ENCODE data around the gene HSPB8.

The HSPB8 gene

DNA sequence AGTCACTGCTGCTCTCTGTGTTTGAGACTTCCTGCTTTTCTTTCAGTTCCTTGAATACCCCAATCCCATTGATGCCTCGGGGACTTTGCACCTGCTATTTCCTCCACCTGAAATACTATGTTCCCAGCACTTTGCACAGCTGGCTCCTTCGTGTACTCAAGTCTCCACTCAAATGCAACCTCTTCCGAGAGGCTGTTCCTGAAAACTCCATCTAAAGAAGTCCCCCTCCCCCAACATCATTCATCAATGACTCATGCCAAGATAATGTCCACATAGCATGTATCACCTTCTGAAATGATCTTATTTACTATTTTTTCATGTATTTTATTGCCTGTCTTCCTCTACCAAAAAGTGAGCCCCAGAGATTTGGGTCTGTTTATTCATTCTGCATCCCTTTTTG, 48.6 kb downstream of the HSPB8 start:
- Histone ChIP-seq H2BK120ac (ENCODE audit: low read depth, low read length) (no peak overlapping the region), H3K18ac (ENCODE audit: low read depth in 1 of 2, low read length in 2 of 2) (no peak overlapping the region), H3K9ac (ENCODE audit: low read length) (no peak overlapping the region), H3K79me1 (replicated peaks; ENCODE audit: low read length, poor library complexity, severe bottlenecking) (no peaks in the 10 kb centered on the region), H2BK5ac (ENCODE audit: low read depth, low read length, poor library complexity, severe bottlenecking) (no peak overlapping the region), H2AK5ac (ENCODE audit: low read length, severe bottlenecking) (no peak overlapping the region), H4K91ac (ENCODE audit: low read length) (no peak overlapping the region), H3K36me3 (ENCODE audit: control insufficient read depth in 1 of 2, insufficient read depth in 2 of 2, low read depth in 1 of 2, low read length in 2 of 2) (no peaks in the 10 kb centered on the region), H3K4ac (ENCODE audit: low read depth in 1 of 2, low read length in 2 of 2) (no peak overlapping the region), H3K27ac (ENCODE audit: low read length, poor library complexity, severe bottlenecking) (no peak overlapping the region), H3K27me3 (ENCODE audit: control insufficient read depth in 1 of 2, insufficient read depth in 1 of 2, low read length in 2 of 2) (peaks cover 0 to 6% of the 10 kb centered on the region in 2 experiments), H3K4me1 (ENCODE audit: control insufficient read depth, insufficient read depth, low read depth, low read length) (no peaks in the 10 kb centered on the region), H3K4me3 (ENCODE audit: insufficient read depth in 1 of 2, low read depth in 1 of 2, low read length in 2 of 2) (no peak overlapping the region), H2AFZ (ENCODE audit: low read depth, low read length) (no peak overlapping the region), H3K4me2 (ENCODE audit: low read length, poor library complexity, severe bottlenecking) (no peak overlapping the region), H3K14ac (ENCODE audit: low read length in 2 of 2) (no peak overlapping the region), H2BK12ac (ENCODE audit: low read length in 2 of 2) (no peak overlapping the region), H4K8ac (ENCODE audit: low read length) (no peak overlapping the region), H2BK15ac (ENCODE audit: low read depth, poor library complexity, severe bottlenecking) (no peak overlapping the region), H3K9me3 (ENCODE audit: control insufficient read depth, low read length) (no peaks in the 10 kb centered on the region), H3K23ac (ENCODE audit: low read length in 2 of 2) (no peak overlapping the region)
- WGBS = 70% methylated on average over 3 of the region's 3 CpGs
- no peak for DNase-seq

DNA sequence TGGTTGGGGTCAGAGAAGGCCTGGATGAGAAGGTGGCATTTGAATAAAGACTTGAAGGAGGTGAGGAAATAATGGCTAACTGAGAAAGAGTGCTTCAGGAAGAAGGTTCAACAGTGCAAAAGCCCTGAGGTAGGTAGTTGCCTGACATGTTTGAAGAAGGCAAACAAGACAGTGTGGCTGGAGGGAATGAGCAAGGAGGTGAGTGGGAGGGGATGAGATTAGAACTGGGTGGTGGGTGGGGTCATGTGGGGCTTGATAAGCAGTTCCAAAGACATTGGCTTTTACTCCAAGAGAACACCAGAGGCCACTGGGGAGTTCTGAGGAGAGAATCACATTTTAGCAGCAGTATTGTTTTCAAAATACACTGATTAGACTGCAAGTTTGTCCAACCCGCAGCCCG, 50.5 kb downstream of the HSPB8 start:
- Histone ChIP-seq H2BK12ac (ENCODE audit: low read length in 2 of 2) (no peak overlapping the region), H4K91ac (ENCODE audit: low read length) (no peak overlapping the region), H3K9me3 (ENCODE audit: control insufficient read depth, low read length) (no peaks in the 10 kb centered on the region), H2BK15ac (ENCODE audit: low read depth, poor library complexity, severe bottlenecking) (no peak overlapping the region), H3K4me1 (ENCODE audit: control insufficient read depth, insufficient read depth, low read depth, low read length) (no peaks in the 10 kb centered on the region), H3K14ac (ENCODE audit: low read length in 2 of 2) (no peak overlapping the region), H3K18ac (ENCODE audit: low read depth in 1 of 2, low read length in 2 of 2) (no peak overlapping the region), H2BK120ac (ENCODE audit: low read depth, low read length) (no peak overlapping the region), H2AFZ (ENCODE audit: low read depth, low read length) (no peak overlapping the region), H3K4me2 (ENCODE audit: low read length, poor library complexity, severe bottlenecking) (no peak overlapping the region), H3K36me3 (ENCODE audit: control insufficient read depth in 1 of 2, insufficient read depth in 2 of 2, low read depth in 1 of 2, low read length in 2 of 2) (no peaks in the 10 kb centered on the region), H2AK5ac (ENCODE audit: low read length, severe bottlenecking) (no peak overlapping the region), H3K23ac (ENCODE audit: low read length in 2 of 2) (no peak overlapping the region), H3K4ac (ENCODE audit: low read depth in 1 of 2, low read length in 2 of 2) (no peak overlapping the region), H3K27ac (ENCODE audit: low read length, poor library complexity, severe bottlenecking) (no peak overlapping the region), H4K8ac (ENCODE audit: low read length) (no peak overlapping the region), H3K27me3 (ENCODE audit: control insufficient read depth in 1 of 2, insufficient read depth in 1 of 2, low read length in 2 of 2) (peaks cover 0 to 12% of the 10 kb centered on the region in 2 experiments), H3K9ac (ENCODE audit: low read length) (no peak overlapping the region), H3K4me3 (ENCODE audit: insufficient read depth in 1 of 2, low read depth in 1 of 2, low read length in 2 of 2) (no peak overlapping the region), H3K79me1 (replicated peaks; ENCODE audit: low read length, poor library complexity, severe bottlenecking) (no peaks in the 10 kb centered on the region), H2BK5ac (ENCODE audit: low read depth, low read length, poor library complexity, severe bottlenecking) (no peak overlapping the region)
- DNase-seq = no peak
- WGBS = 95% methylated on average over 2 of the region's 2 CpGs

DNA sequence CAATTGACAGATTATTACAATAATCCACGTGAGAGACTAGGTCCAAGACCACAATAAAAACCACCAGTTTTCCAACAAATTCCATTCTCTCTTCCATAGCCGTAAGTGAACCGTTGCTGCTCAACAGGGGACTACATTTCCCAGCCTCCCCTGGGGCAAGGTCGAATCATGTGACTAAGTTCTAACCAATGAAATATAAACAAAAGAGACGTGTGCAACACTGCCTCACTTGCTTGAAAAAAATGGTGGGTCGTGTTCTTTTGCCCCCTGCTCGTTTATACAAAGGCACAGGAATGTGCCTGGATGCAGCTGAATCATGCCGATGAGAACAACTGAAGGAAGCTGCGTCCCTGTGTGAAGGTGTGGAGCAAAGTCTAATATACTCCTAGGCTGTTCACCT, 51.1 kb downstream of the HSPB8 start:
- Histone ChIP-seq H3K4me1 (ENCODE audit: control insufficient read depth, insufficient read depth, low read depth, low read length) (no peaks in the 10 kb centered on the region), H3K79me1 (replicated peaks; ENCODE audit: low read length, poor library complexity, severe bottlenecking) (no peaks in the 10 kb centered on the region), H3K14ac (ENCODE audit: low read length in 2 of 2) (no peak overlapping the region), H3K4me2 (ENCODE audit: low read length, poor library complexity, severe bottlenecking) (no peak overlapping the region), H2AFZ (ENCODE audit: low read depth, low read length) (no peak overlapping the region), H2AK5ac (ENCODE audit: low read length, severe bottlenecking) (no peak overlapping the region), H3K36me3 (ENCODE audit: control insufficient read depth in 1 of 2, insufficient read depth in 2 of 2, low read depth in 1 of 2, low read length in 2 of 2) (no peaks in the 10 kb centered on the region), H3K27ac (ENCODE audit: low read length, poor library complexity, severe bottlenecking) (no peak overlapping the region), H2BK120ac (ENCODE audit: low read depth, low read length) (no peak overlapping the region), H3K23ac (ENCODE audit: low read length in 2 of 2) (no peak overlapping the region), H2BK5ac (ENCODE audit: low read depth, low read length, poor library complexity, severe bottlenecking) (no peak overlapping the region), H3K27me3 (ENCODE audit: control insufficient read depth in 1 of 2, insufficient read depth in 1 of 2, low read length in 2 of 2) (peaks cover 0 to 12% of the 10 kb centered on the region in 2 experiments), H4K8ac (ENCODE audit: low read length) (no peak overlapping the region), H3K9ac (ENCODE audit: low read length) (no peak overlapping the region), H3K9me3 (ENCODE audit: control insufficient read depth, low read length) (no peaks in the 10 kb centered on the region), H3K4me3 (ENCODE audit: insufficient read depth in 1 of 2, low read depth in 1 of 2, low read length in 2 of 2) (no peak overlapping the region), H3K18ac (ENCODE audit: low read depth in 1 of 2, low read length in 2 of 2) (no peak overlapping the region), H2BK12ac (ENCODE audit: low read length in 2 of 2) (no peak overlapping the region), H2BK15ac (ENCODE audit: low read depth, poor library complexity, severe bottlenecking) (no peak overlapping the region), H4K91ac (ENCODE audit: low read length) (no peak overlapping the region), H3K4ac (ENCODE audit: low read depth in 1 of 2, low read length in 2 of 2) (no peak overlapping the region)
- WGBS = 22% methylated on average over 7 of the region's 9 CpGs
- DNase-seq = peak; percentile 47

DNA sequence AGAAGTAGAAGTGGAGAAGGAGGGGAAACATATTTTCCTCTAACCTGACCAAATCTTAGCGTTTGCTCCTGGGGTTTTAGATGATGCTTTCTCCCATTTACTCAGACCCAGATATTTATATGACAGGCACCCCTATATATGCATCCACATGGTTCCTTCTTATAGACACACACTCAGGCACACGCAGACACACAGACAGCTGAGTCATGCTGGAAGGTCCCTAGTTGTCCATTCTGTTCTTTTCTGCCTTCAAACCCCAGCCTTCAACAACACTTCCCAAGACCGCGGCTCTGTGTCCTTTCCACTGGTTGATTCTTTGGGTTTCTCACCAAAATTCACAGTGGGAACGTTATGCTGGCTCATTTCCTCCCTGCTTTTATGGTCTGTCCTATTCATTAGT, 52.1 kb downstream of the HSPB8 start:
- Histone ChIP-seq H4K8ac (ENCODE audit: low read length) (no peak overlapping the region), H3K4me1 (ENCODE audit: control insufficient read depth, insufficient read depth, low read depth, low read length) (no peaks in the 10 kb centered on the region), H3K9ac (ENCODE audit: low read length) (no peak overlapping the region), H3K27ac (ENCODE audit: low read length, poor library complexity, severe bottlenecking) (no peak overlapping the region), H3K18ac (ENCODE audit: low read depth in 1 of 2, low read length in 2 of 2) (no peak overlapping the region), H3K9me3 (ENCODE audit: control insufficient read depth, low read length) (no peaks in the 10 kb centered on the region), H2BK12ac (ENCODE audit: low read length in 2 of 2) (no peak overlapping the region), H2BK5ac (ENCODE audit: low read depth, low read length, poor library complexity, severe bottlenecking) (no peak overlapping the region), H4K91ac (ENCODE audit: low read length) (no peak overlapping the region), H3K79me1 (replicated peaks; ENCODE audit: low read length, poor library complexity, severe bottlenecking) (no peaks in the 10 kb centered on the region), H3K14ac (ENCODE audit: low read length in 2 of 2) (no peak overlapping the region), H2BK15ac (ENCODE audit: low read depth, poor library complexity, severe bottlenecking) (no peak overlapping the region), H3K23ac (ENCODE audit: low read length in 2 of 2) (no peak overlapping the region), H2AK5ac (ENCODE audit: low read length, severe bottlenecking) (no peak overlapping the region), H3K4me2 (ENCODE audit: low read length, poor library complexity, severe bottlenecking) (no peak overlapping the region), H3K4ac (ENCODE audit: low read depth in 1 of 2, low read length in 2 of 2) (no peak overlapping the region), H3K27me3 (ENCODE audit: control insufficient read depth in 1 of 2, insufficient read depth in 1 of 2, low read length in 2 of 2) (peaks cover 0 to 12% of the 10 kb centered on the region in 2 experiments), H3K36me3 (ENCODE audit: control insufficient read depth in 1 of 2, insufficient read depth in 2 of 2, low read depth in 1 of 2, low read length in 2 of 2) (no peaks in the 10 kb centered on the region), H3K4me3 (ENCODE audit: insufficient read depth in 1 of 2, low read depth in 1 of 2, low read length in 2 of 2) (no peak overlapping the region), H2AFZ (ENCODE audit: low read depth, low read length) (no peak overlapping the region), H2BK120ac (ENCODE audit: low read depth, low read length) (no peak overlapping the region)
- 67% methylated on average over 5 of the region's 5 CpGs for WGBS
- no peak for DNase-seq

All from mesenchymal stem cell (in vitro differentiated cells and primary cell).